Muscle of back (tissue), 10 donors: ENCODE data around the gene FMO1. TPM values are rescaled to one million over a fixed set of nuclear protein-coding genes. Genes with fewer than 3 reads are reported as not detected.

Experiments
- polyA plus RNA-seq, 10 donors: library from polyadenylated mRNA; unstranded; fragments of 120-200 nt; gene quantifications; one replicate each; pipeline ENCODE4 v1.2.1, GENCODE V29; 2013; ENCODE audit not compliant: insufficient read length in 10 of 10

FMO1 gene
- polyA plus RNA-seq, 10 donors: 6.4 to 12.7 (median 9.4) TPM

Other genes starting within 250 kb of the FMO1 start
- under 1 TPM in 8 of 10 donors, not detected in 2; 0.09 to 0.41 (median 0.22) TPM for gene FMO3, start 157.6 kb upstream of the FMO1 start, polyA plus RNA-seq
- 1 to 10 TPM in 4 of 10 donors, under 1 TPM in 6; 0.37 to 1.5 (median 0.80) TPM for gene FMO2, start 63.2 kb upstream of the FMO1 start, polyA plus RNA-seq
- gene FMO4, start 65.7 kb downstream of the FMO1 start, polyA plus RNA-seq: 1 to 10 TPM; 3.4 to 5.5 (median 3.9) TPM
- 10 to 100 TPM; 56.3 to 80.4 (median 72.0) TPM for gene PRRC2C, start 237.0 kb downstream of the FMO1 start, polyA plus RNA-seq